GM20431 (cell line): ENCODE data around the gene PDE4B.

Experiments
- in situ Hi-C: fragments of 300-500 bp; cut with MseI, MboI; formaldehyde crosslinking; loops from one replicate; pipeline ENCODE4 v1.15.0; 2020; ENCODE audit warnings: low sequenced_read_pairs; ENCODE audit not compliant: unreplicated experiment

Gene PDE4B

DNA sequence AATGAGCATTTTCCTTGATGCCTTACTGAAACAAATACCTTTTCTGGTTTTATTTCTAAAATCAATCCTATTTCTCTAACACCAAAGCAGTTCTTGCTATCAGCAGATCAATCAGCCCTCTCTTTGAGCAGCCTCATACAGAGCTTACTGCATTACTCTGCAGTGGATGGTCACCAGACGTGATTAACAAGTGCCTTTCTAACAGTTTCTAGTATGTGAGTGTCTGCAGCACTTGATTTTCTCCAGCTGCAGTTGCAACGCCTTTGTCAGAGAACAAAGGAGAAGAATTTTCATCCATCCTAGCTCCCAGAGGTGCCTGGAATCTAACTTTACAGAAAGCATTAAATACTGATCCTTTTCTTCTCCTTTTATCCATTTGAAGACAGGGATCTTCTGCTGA, 563.9 kb downstream of the PDE4B start:
- in situ Hi-C loops: loop anchor here (25.0 kb wide), 1 partner anchor 94 kb away; no protein-coding TSS in a partner anchor

DNA sequence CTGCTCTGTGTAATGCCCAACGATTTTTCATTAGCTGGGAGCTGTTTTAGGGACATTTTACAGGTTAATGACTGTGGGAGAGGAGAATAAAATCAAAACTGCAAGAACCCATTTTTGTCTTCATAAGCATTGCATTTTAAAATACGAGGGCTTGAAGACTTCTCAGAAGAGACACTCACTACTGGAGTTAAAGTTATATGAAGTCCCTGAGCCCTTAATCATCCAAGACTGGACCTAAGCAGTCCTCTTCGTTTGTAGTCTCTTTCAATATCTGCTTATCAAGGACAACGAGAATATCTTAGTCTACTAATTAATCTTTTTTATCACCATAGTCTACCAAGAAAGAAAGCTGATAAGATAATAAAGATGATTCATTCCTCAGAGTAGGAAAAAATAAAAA, 564.3 kb downstream of the PDE4B start:
- in situ Hi-C loops: loop anchor here (25.0 kb wide), 1 partner anchor 95 kb away; no protein-coding TSS in a partner anchor

GRCh38 chr1:66357478-66358197, 564.9 kb downstream of the PDE4B start:
- in situ Hi-C loops: loop anchor here (25.0 kb wide), 1 partner anchor 95 kb away; no protein-coding TSS in a partner anchor

DNA sequence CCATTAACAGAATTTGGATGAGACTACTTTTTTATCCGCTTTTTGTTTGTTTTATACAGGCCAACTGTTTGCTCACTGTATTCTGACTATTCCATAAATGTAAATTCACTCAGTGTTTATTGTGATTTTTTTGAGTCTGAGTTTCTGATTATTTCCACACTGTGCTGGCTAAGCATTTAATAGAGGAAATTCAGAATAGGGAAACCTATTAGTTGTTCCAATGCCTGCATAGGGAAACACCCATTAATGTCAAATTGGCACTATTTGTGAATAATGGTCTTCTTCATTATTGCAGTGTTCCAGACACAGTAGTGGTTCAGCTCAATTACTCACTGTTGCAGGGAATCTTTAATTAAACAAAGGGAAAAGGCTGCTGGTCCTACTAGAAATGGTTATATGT, 566.6 kb downstream of the PDE4B start:
- in situ Hi-C loops: loop anchor here (25.0 kb wide), 1 partner anchor 97 kb away; no protein-coding TSS in a partner anchor

- in situ Hi-C loops: loop anchor here (25.0 kb wide), 1 partner anchor 98 kb away; no protein-coding TSS in a partner anchor
Observed at GRCh38 chr1:66359815-66360214, 567.1 kb downstream of the PDE4B start.

- in situ Hi-C loops: loop anchor here (25.0 kb wide), 1 partner anchor 98 kb away; no protein-coding TSS in a partner anchor
Observed at GRCh38 chr1:66360285-66360724, 567.6 kb downstream of the PDE4B start.

DNA sequence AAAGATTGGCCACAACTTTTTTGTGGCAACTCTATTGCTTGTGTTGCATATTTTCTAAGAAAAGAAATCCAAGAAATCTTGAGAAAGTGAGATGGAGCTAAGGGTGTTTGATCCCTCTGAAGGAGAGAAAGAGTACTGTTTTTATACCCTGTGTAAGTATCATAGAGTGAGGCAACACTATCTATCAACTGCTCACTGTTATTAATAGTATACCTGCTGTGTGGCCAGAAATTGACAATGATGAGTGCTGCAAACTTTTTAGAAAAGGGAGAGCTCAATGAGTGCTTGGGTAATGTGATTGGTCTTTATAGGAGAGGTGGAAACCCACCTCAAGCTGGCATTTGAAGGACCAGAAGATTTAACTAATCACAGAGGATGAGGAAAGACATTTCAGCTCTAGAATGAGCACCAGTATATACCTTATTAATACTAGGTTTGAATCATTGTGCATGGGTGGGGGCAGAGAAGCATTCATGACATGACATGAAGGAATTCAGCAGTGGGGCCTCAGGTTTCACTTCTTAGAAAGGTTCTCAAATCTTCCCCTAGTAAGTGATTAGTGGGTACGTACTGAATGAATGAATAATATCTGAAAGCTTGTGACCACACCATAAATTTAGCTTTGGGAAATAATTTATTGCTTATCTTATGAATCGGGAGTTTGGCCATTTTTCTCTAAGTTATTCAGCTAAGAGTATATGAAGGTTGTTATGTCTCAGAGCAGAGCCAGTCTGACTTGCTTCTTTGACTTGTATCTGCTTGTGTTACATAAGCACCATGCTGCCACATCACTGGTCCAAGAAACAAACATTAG, 572.1 kb downstream of the PDE4B start:
- in situ Hi-C loops: loop anchor here (25.0 kb wide), 1 partner anchor 102 kb away; no protein-coding TSS in a partner anchor

GRCh38 chr1:66365635-66366034, 572.9 kb downstream of the PDE4B start:
- in situ Hi-C loops: loop anchor here (25.0 kb wide), 1 partner anchor 103 kb away; no protein-coding TSS in a partner anchor

DNA sequence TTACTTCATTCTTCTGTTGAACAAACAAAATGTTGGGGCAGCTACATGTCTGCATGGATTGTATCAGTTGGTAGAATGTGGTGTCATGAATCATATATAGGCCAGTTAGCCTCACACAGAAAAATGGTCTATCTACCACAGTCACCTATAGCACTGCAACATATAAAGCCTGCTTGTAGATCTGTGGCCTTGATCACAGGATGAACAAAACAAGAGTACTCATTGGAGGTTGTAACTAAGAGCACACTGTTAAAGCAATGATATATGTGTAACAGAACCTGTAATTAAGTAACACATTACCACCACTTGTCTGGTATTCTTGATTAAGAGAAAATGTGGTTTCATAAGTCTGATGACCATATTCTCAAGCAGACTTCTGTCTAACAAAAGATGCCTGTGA, 573.9 kb downstream of the PDE4B start:
- in situ Hi-C loops: loop anchor here (25.0 kb wide), 1 partner anchor 104 kb away; no protein-coding TSS in a partner anchor

- in situ Hi-C loops: loop anchor here (25.0 kb wide), 1 partner anchor 105 kb away; no protein-coding TSS in a partner anchor
Observed at GRCh38 chr1:66367369-66367768, 574.7 kb downstream of the PDE4B start.

DNA sequence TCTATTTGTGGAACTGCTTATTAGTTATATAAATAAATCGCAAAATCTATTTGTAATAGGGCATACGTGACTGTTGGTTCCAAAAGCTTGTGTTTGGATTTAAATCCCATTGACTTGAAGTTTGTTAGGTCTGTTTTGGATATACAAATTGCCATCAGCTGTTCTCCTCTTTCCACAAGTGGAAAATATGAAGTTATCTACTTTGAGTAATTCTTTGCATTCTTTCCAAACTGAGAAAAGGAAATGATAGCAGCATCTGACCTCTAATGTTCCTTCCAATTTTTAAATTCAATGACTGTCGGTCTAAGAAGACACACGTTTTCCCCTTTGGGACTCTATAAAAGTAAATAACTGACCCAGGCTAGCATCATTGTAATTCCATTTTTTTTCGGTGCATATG, 575.6 kb downstream of the PDE4B start:
- in situ Hi-C loops: loop anchor here (25.0 kb wide), 1 partner anchor 106 kb away; no protein-coding TSS in a partner anchor

DNA sequence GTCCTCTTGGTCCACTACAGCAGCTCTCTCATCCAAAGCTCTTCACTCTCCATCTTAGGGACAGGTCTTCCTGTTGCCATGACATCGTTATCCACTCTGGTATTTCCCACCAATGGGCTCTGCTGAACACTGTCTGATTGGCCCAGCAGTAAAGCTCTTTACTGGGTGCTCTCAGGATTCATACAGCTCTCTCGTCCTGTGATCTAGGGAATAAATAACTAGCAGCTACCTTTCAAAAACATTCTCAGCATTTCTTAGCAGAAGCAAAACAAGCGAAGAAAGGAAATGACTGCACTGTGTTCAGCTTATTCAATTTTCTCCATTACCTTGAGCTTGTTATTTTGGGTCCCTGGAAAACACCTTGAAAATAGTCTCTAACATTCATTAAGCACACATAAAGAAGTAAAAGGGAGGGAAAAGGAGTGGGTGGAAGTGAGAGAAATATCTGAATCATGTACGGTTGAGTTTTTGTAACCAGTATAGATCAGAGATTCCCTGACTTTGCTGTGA, 577.8 kb downstream of the PDE4B start:
- in situ Hi-C loops: loop anchor here (25.0 kb wide), 1 partner anchor 108 kb away; no protein-coding TSS in a partner anchor

GRCh38 chr1:66371233-66372005, 578.7 kb downstream of the PDE4B start:
- in situ Hi-C loops: loop anchor here (25.0 kb wide), 1 partner anchor 109 kb away; no protein-coding TSS in a partner anchor

DNA sequence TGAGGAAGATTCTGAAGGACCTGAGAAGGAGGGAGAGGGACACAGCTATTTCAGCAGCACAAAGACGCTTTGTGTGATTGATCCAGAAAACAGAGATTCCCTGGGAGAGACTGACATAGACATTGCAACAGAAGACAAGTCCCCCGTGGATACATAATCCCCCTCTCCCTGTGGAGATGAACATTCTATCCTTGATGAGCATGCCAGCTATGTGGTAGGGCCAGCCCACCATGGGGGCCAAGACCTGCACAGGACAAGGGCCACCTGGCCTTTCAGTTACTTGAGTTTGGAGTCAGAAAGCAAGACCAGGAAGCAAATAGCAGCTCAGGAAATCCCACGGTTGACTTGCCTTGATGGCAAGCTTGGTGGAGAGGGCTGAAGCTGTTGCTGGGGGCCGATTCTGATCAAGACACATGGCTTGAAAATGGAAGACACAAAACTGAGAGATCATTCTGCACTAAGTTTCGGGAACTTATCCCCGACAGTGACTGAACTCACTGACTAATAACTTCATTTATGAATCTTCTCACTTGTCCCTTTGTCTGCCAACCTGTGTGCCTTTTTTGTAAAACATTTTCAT, 579.9 kb downstream of the PDE4B start:
- in situ Hi-C loops: loop anchor here (25.0 kb wide), 1 partner anchor 110 kb away; no protein-coding TSS in a partner anchor

DNA sequence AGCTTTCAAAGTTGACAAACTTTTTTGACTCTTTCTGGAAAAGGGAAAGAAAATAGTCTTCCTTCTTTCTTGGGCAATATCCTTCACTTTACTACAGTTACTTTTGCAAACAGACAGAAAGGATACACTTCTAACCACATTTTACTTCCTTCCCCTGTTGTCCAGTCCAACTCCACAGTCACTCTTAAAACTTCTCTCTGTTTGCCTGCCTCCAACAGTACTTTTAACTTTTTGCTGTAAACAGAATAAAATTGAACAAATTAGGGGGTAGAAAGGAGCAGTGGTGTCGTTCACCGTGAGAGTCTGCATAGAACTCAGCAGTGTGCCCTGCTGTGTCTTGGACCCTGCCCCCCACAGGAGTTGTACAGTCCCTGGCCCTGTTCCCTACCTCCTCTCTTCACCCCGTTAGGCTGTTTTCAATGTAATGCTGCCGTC, 580.5 kb downstream of the PDE4B start:
- in situ Hi-C loops: loop anchor here (25.0 kb wide), 1 partner anchor 111 kb away; no protein-coding TSS in a partner anchor

DNA sequence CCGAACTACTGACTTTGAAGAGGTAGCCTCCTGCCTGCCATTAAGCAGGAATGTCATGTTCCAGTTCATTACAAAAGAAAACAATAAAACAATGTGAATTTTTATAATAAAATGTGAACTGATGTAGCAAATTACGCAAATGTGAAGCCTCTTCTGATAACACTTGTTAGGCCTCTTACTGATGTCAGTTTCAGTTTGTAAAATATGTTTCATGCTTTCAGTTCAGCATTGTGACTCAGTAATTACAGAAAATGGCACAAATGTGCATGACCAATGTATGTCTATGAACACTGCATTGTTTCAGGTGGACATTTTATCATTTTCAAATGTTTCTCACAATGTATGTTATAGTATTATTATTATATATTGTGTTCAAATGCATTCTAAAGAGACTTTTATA, 581.5 kb downstream of the PDE4B start:
- in situ Hi-C loops: loop anchor here (25.0 kb wide), 1 partner anchor 112 kb away; no protein-coding TSS in a partner anchor

DNA sequence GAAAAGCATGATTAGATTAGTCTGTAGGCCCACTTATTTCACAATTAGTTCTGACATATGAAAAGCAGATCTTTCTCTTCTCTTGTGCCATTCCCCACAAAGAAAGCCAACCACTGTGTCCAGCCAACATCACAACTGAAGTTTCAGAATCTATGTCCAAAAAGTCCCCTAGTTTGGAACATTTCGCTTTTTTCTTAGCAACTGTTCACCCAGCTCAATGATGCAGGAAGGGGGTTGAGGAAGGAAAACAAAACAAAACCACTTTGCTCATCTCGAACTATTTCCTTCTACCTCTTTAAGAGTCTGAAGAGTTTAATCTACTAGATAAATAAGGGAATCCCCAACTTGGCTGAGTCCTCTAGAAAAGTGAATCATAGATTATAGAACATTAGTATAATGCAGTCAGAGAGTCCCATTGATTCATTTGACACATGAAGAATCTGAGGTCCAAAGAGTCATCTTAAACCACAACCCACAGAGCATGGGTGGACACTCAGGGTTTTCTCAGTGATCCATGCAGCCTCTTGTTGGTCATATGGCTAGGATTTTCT, 581.9 kb downstream of the PDE4B start:
- in situ Hi-C loops: loop anchor here (25.0 kb wide), 1 partner anchor 112 kb away; no protein-coding TSS in a partner anchor

GRCh38 chr1:66375125-66375524, 582.4 kb downstream of the PDE4B start:
- in situ Hi-C loops: no loop called here
